NCI-H2171 treated with DMSO at 0.1 percent for 48 hours (cell line): ENCODE results near the gene SIRT1.
A peak's percentile ranks its signal among the peaks of the same experiment; 100 is the strongest.
"Not testable (repeated sequence)": the region's sequence is repeated elsewhere in the genome, so short reads cannot be mapped to it uniquely, and the experiment has no call there.

ENCODE experiments used
- DNase-seq: peaks from one replicate; lab custom pipeline; 2025; lab: John Stamatoyannopoulos, UW

The SIRT1 gene

DNA sequence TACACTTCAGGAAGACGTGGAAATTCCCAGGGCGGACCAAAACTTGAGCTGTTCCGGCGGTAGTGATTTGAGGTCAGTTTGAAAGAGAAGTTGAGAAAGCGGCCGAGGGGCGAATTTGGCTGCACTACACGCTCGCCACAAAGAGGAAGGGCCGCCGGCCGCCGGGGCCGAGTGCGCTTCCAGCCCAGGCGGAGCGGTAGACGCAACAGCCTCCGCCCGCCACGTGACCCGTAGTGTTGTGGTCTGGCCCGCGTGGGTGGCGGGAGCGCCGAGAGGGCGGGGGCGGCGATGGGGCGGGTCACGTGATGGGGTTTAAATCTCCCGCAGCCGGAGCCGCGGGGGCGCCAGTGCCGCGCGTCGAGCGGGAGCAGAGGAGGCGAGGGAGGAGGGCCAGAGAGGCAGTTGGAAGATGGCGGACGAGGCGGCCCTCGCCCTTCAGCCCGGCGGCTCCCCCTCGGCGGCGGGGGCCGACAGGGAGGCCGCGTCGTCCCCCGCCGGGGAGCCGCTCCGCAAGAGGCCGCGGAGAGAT lies at the start of gene SIRT1:
Gene SIRT1, plus strand, starts transcription at position 344 of the 529 bp plus-strand sequence. Its CDS starts 66 bp downstream, at position 410.
- DNase-seq = peak; percentile 85

DNA sequence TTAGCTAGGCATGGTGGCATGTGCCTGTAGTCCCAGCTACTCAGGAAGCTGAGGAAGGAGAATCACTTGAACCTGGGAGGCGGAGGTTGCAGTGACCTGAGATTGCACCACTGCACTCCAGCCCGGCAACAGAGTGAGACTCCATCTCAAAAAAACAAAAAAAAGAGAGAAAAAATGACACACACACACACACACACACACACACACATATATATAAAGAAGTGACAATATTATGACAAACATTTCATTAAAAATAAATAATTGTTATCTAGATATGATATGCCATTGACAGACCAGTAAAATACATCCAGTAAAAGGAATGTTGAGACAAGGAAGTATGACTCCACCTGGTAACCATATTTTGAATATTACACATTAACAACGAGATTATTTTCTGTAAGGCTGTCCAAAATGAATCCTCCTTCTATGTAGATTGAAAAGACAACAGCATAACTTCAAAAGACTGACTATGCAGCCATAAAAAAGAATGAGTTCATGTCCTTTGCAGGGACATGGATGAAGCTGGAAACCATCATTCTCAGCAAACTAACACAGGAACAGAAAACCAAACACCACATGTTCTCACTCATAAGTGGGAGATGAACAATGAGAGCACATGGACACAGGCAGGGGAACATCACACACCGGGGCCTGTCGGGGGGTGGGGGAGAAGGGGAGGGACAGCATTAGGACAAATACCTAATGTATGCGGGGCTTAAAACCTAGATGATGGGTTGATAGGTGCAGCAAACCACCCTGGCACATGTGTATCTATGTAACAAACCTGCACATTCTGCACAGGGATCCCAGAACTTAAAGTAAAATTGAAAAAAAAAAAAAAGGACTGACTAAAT lies 48.7 kb upstream of the SIRT1 start:
- DNase-seq = not testable (repeated sequence)

DNA sequence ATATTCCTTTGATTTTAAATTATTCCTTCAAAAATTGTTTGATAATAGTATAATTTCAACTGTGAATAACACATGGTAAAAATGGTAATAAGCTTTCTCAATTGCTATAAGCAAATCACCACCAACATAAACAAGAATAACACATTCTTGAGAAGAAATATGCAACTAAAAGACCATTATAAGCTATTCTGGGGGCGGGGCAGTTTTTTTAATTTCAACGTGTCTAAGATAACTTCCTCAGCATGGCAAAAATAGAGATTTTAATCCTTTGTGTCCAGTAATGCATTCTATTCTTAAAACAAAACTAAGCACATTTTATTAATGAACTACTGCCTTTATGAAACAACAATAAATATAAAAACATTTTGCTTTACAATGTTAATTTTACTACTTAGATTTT lies 48.0 kb upstream of the SIRT1 start:
- DNase-seq = no peak

DNA sequence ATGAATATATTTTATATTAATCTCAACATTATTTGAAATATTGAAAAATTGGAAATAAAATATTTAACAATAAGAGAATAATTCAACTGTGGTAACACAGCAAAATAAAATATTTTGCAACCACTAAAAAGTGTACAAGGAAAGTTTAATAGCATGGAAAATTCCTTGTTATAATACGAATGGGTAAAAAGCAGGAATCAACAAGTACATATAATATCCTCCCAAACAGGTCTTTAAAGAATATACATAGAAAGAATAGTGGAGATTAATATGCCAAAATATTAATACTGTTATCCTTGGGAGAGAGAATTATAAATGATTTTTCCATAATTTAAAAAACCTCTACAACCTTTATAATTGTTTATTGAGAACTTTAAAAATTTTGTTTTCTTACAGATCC lies 47.5 kb upstream of the SIRT1 start:
- DNase-seq = no peak

DNA sequence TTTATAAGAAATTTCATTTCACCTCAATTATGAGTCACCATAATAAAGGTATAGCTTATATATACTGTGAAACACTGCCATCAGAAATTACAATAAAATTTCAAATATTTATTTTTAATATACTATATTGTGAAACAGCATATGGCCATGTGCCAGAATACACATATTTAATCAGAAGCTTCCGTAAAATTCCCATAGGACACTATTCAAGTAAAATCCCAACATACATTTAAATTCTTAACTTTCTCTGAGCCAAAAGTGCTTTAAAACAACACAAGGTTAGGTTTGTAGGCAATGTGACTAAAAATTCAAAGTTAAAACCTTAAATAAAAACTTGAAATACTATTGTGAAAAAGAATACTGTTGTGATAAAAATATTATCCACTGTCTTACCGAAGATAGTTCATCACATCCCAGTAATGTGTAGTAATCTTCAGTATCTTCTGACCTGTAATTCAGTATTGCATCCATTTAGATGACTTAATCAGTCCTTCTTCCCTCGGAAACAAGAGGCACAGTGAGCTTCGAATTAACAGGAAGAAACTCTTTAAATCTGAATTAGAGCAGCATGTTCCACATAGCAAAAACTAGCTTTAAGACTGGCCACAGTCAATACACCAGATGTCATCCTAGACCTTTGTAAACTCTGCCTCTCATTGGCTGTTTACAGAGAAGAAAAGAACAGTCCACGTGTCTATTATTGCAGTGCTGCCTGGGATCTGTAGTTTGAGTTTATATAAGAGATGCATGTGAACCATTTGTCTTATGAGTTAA lies 46.7 kb upstream of the SIRT1 start, which contains the start of gene DNAJC12:
Gene DNAJC12, minus strand, starts transcription at position 648 of the 774 bp plus-strand sequence. Its CDS starts 177 bp downstream, at position 471.
- peak; percentile 76 for DNase-seq

DNA sequence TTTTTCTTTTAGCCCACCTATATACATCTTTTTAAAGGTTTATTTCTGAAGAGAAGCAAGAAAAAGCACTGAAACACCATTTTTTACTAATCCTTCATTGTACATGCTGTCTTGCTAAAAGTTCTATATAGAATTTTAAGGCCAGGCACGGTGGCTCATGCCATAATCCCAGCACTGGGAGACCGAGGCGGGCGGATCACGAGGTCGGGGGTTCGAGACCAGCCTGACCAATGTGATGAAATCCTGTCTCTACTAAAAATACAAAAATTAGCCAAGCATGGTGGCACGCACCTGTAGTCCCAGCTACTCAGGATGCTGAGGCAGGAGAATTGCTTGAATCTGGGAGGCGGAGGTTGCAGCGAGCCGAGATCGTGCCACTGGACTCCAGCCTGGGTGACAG lies 44.9 kb upstream of the SIRT1 start:
- DNase-seq = not testable (repeated sequence)

DNA sequence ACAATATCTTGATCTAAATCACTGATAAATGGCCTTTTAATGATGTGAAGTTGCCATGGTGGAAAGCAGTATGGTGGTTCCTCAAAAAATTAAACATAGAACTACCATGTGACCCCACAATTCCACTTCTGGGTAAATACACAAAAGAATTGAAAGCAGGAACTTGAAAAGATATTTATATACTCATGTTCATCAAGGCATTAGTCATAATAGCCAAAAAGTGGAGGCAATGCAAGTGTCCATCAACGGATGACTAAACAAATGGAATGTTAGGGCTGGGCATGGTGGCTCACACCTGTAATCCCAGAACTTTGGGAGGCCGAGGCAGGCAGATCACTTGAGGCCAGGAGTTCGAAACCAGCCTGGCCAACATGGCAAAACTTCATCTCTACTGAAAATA lies 44.5 kb upstream of the SIRT1 start:
- no peak for DNase-seq

DNA sequence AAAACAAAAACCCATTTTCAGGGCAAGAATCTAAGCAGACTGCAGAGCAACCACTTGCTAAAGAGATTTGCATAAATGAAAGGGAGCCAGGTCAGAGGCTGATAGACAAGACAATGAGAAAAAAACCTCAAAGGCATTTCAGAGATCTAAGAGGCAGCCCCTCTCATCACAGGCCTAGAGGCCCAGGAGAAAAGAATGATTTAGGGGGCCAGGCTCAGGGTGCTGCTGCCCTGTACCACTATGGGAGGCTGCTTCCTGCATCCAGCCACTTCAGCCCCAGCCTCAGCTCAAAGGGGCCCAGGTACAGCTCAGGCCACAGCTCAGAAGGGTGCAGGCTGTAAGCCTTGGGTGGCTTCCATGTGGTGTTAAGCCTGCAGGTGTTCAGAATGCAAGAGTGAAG lies 42.7 kb upstream of the SIRT1 start:
- DNase-seq = no peak

DNA sequence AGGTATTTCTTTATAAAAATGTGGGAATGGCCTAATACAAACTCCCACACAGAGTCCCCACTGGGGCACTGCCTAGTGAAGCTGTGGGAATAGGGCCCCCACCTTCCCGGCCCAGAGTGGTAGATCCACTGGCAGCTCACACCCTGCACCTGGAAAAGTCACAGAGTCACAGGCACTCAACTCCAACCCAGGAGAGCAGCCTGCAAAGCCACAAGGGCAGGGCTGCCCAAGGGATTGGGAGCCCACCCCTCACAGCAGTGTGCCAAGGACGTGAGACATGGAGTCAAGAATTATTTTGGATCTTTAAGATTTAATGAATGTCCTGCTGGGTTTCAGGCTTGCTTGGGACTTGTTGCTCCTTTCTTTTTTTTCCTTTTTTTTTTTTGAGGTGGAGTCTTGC lies 41.2 kb upstream of the SIRT1 start:
- no peak for DNase-seq

DNA sequence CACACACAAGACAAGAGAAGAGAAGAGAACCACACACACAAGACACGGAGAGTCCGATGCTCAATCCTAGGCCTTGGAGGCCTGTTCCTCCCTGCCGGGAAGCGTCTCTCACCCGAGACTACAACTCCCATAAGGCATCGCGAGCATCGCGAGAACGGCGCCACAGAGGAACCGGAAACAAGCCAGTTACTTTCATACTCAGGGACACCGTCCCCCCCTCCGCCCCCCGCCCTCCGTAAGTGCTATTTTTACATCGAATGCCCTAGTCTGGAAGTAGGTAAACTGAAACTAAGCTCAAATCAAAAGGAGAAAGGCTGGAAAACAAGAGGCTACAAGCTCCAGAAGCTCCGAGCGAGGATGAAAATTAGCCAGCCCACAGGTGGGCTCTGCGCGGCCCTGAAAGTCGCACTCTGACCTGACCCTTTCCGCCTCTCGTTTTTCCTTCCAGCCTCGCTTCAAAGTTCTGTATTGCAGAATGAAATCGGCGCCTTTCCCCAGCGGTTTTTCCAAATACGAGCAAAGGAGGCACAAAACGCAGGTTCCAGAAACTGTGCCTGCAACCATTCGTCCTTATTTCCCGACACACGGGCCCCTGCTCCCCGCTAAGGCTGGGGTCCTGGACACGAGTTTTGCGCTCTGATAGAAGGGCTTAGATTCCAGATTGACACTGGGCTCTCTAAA lies 35.0 kb upstream of the SIRT1 start:
- DNase-seq = peak; percentile 83

DNA sequence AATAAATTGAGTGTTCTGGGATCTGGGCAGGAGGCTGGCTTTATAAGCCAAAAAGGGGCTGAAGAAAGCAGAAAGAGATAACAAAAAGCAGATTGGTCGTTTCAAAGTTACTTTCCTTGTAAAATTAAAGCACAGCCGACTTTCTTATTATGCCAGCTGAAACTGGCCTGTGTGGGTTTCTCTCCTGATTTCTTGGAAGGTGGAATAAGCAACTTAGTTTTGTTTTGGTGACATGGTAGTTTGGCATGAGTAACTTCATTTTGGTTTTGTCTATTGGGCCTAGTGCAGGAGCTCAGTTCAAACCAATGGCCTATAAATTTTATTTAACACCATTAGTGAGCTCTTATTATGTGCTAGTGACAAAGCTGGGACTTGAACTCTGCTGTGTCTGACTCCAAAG lies 33.3 kb upstream of the SIRT1 start:
- no peak for DNase-seq

DNA sequence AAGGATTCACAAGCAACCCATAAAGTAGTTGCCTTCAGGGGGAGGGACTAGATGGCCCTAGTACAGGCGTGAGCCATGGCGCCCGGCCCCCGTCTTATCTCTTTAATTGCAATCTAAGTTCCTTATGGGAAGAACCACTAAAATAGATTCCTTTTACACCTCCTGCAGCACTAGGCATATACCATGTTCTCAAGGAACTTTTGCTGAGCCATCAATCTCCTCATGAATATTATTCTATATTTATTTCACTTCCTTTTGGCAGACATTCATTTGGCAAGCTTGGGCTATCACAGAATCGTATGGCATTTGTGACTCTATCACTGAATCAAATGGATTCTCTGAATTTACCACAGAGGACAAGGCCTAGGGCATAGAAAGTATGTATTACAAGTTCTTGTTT lies 31.7 kb upstream of the SIRT1 start:
- DNase-seq = no peak

DNA sequence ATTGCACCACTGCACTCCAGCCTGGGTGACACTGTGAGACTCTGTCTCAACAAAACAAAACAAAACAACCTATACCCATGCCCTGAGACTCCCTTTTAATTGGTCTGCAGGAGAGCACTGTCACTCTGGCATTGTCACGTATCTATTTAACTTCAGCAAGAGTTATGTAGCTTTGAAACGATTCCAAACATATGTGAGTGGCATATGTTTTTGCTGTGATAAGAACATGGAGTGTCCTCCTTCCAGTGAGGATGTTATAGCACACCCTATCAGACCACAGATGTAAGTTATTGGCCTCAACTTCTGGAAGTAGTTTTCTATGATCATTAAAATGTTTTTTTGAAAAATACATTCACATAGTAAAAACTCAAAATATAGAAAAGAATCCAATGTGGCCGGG lies 30.9 kb upstream of the SIRT1 start:
- DNase-seq = peak; percentile 4

DNA sequence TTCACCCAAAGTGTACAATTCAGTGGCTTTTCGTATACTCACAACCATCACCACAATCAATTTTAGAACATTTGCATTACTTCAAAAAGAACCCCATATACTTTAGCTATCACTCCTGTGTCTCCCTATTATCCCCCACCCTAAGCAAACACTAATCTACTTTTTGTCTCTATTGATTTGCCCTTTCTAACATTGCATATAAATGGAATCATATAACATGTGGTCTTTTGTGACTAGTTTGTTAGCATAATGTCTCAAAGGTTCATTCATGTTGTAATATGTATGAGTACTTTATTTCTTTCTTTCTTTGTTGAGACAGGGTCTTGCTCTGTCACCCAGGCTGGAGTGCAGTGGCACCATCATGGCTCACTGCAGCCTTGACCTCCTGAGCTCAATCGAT lies 25.5 kb upstream of the SIRT1 start:
- no peak for DNase-seq

DNA sequence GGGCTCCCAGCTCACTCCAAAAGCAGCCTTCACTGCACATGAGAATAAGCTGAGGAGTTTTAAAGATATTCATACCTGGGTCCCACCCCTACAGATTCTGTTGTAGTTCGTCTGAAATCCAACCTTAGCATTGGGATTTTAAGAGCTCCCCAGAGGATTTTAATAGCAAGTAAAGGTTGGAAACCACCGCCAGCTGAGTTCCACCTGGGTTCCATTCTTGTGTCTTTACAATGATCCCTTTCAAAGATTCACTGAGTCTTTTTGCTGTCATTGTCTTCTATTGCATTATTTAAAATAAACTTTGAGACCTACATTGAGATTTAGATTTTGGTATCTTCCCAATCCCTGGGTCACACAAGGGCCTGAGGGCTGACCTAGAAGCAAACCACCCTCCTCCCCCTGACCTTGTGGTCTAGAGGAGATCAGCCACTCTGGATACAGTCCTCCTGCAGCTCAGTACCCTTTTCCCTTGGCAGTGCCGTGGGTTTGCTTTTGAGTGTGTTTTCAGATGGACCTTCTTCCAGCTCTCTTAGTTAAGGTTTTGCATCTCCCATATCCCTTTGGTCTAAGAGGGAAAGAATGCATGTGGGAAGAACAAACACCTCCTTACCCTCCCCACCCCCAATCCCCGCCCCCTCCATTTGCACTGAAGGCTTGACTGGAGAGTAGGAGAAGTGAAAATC lies 22.6 kb upstream of the SIRT1 start:
- DNase-seq = peak; percentile 29

DNA sequence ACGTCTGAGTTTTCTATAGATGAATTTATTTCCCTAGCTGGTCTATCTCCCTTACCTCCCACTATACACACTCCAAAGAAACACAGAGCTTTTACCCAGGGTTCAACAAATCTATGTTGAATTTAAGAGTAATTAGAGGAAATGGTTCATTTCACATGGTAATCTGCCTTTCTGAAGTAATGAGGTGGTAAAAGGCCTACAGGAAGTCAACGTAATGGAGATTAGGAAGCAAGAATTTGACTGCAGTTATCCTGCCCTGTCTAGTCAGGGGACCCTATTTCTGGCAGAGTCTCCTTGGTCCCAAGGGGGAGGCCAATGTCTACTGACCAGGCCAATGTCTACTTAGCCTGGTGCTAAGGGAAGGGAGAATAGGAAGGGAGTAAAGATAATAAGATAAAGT lies 21.4 kb upstream of the SIRT1 start:
- no peak for DNase-seq

DNA sequence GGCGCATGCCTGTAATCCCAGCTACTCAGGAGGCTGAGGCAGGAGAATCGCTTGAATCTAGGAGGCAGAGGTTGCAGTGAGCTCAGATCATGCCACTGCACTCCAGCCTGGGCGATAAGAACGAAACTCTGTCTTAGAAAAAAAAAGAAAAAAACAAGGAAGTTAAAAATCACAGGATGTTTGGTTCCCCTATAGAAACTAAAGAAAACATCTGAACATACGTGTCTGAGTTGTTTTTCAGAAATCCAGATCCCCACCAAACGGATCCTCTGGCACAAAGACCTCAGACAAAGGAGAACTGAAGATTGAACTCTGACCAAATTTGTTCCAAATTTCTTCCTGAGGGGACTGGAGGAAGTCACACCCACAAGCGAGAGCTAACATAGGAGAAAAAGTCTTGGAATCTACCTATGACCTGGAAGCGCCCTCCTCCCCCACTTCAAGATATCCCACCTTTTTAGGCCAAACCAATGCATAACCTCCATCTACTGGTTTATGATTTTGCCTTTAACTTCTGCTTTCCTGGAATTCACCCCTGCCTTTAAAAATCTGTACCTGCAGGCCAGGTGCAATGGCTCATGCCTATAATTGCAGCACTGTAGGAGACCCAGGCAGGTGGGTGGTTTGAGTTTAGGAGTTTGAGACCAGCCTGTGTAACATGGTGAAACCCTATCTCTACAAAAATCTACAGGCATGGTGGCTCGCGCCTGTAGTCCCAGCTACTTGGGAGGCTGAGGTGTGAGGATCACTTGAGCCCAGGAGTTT lies 19.7 kb upstream of the SIRT1 start:
- DNase-seq = no peak

DNA sequence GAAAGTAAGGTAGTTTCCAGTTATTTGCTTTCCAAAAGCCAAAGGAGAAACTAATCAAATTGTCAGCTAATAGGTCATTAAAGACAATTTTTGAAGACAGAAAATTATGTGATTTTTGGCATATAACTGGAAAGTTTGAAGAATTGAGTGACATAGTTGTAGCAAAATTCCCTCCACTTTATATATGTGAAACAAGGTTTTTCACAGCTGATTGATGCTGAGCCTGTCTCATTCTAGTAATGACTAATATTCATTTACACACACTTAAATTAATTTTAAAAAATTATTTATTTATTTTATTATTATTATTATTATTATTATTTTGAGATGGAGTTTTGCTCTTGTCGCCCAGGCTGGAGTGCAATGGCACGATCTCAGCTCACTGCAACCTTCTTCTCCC lies 16.3 kb upstream of the SIRT1 start:
- no peak for DNase-seq

DNA sequence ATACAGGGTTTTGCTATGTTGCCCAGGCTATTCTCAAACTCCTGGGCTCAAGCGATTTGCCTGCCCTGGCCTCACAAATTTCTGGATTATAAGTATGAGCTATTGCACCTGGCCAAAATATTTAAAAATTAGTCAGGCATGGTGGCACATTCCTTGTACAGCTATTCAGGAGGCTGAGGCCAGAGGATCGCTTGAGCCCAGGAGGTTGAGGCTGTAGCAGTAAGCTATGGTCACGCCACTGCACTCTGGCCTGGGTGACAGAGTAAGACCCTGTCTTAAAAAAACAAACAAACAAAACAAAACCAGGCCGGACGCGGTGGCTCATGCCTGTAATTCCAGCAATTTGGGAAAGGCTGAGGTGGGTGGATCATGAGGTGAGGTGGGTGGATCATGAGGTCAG lies 14.5 kb upstream of the SIRT1 start:
- DNase-seq = no peak

DNA sequence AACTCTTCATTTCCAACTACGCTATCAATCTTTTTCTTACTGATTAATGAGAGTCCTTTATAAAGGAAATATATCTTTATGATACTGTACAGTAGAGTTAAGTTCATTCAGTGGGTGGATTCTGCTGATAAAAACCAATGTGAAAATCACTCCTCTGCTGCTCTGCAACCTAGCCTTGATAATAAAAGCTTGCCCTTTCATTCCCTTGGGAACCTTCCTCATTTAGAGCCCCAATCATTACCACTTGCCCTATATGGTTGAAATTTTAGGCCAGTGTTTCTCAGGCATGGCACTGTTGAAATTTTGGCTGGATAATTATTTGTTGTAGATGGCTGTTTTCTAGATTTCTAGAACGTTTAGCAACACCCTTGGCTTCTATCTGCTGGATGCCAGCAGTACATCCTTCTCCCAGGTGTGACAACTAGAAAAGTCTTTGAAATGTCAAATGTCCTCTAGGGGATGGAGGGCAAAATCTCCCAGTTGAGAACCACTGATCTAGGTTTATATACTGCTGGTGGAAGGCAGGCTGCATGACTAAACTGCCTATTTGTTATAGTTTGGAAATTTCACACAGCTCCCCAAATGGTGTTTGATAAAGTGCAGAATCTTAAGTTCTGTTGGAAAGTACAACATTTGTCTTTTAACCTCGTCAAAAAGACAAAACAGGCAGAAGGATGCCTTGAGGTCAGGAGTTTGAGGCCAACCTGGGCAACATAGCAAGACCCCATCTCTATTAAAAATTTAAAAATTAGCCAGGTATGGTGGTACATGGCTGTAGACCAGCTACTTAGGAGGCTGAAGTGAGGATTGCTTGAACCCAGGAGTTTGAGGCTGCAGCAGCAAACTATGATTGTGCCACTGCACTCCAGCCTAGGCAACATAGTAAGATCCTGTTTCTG lies 8.9 kb upstream of the SIRT1 start:
- no peak for DNase-seq
